ENCODE measurements around the gene ZNF746. TPM values are rescaled to one million over a fixed set of nuclear protein-coding genes. Genes with fewer than 3 reads are reported as not detected.

The ZNF746 gene
- total and polyA plus RNA-seq, 9 of the 15 experiments (the other 6 are each of a cell fraction or from before 2014, with no cell fraction given): 1.7 to 31.6 (median 13.3) TPM

GRCh38 chr7:149460493-149461277, 36.9 kb downstream of the ZNF746 start, which contains the start of gene ZNF777 (continued):
- TF ChIP-seq, protein P1, sequence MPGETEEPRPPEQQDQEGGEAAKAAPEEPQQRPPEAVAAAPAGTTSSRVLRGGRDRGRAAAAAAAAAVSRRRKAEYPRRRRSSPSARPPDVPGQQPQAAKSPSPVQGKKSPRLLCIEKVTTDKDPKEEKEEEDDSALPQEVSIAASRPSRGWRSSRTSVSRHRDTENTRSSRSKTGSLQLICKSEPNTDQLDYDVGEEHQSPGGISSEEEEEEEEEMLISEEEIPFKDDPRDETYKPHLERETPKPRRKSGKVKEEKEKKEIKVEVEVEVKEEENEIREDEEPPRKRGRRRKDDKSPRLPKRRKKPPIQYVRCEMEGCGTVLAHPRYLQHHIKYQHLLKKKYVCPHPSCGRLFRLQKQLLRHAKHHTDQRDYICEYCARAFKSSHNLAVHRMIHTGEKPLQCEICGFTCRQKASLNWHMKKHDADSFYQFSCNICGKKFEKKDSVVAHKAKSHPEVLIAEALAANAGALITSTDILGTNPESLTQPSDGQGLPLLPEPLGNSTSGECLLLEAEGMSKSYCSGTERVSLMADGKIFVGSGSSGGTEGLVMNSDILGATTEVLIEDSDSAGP (CRISPR knock-in tag; IDR thresholded peaks at IDR 0.05): peak; percentile 88
- TF ChIP-seq, protein P2, sequence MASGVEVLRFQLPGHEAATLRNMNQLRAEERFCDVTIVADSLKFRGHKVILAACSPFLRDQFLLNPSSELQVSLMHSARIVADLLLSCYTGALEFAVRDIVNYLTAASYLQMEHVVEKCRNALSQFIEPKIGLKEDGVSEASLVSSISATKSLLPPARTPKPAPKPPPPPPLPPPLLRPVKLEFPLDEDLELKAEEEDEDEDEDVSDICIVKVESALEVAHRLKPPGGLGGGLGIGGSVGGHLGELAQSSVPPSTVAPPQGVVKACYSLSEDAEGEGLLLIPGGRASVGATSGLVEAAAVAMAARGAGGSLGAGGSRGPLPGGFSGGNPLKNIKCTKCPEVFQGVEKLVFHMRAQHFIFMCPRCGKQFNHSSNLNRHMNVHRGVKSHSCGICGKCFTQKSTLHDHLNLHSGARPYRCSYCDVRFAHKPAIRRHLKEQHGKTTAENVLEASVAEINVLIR (CRISPR knock-in tag; IDR thresholded peaks at IDR 0.05): no peak
- TF ChIP-seq KLF13 (tag; IDR thresholded peaks at IDR 0.05; ENCODE audit: borderline replicate concordance, low read depth): no peak
- TF ChIP-seq ZNF395 (CRISPR knock-in tag; IDR thresholded peaks at IDR 0.05): no peak
- no peak for TF ChIP-seq THRA (IDR thresholded peaks at IDR 0.05)
- TF ChIP-seq ELK3 (CRISPR knock-in tag; IDR thresholded peaks at IDR 0.05): no peak
- TF ChIP-seq KLF10 (CRISPR knock-in tag; IDR thresholded peaks at IDR 0.05): no peak
- no peak for TF ChIP-seq ZNF696 (CRISPR knock-in tag; conservative IDR thresholded peaks at IDR 0.05)
- no peak for TF ChIP-seq PRMT5 (CRISPR knock-in tag; IDR thresholded peaks at IDR 0.05)
- no peak for TF ChIP-seq POU5F1 (IDR thresholded peaks at IDR 0.05; ENCODE audit: borderline replicate concordance, low read depth, low read length, partially characterized antibody)
- TF ChIP-seq, protein P3, sequence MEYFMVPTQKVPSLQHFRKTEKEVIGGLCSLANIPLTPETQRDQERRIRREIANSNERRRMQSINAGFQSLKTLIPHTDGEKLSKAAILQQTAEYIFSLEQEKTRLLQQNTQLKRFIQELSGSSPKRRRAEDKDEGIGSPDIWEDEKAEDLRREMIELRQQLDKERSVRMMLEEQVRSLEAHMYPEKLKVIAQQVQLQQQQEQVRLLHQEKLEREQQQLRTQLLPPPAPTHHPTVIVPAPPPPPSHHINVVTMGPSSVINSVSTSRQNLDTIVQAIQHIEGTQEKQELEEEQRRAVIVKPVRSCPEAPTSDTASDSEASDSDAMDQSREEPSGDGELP (CRISPR knock-in tag; IDR thresholded peaks at IDR 0.05; ENCODE audit: borderline replicate concordance): peak; percentile 85
- TF ChIP-seq SMARCA4 (IDR thresholded peaks at IDR 0.05): no peak
- no peak for TF ChIP-seq ZNF354B (CRISPR knock-in tag; IDR thresholded peaks at IDR 0.05)
- no peak for TF ChIP-seq PYGO2 (tag; IDR thresholded peaks at IDR 0.05)
- TF ChIP-seq KLF6 (CRISPR knock-in tag; IDR thresholded peaks at IDR 0.05; ENCODE audit: borderline replicate concordance): no peak; the same call in 1 of the 2 replicates
- no peak for TF ChIP-seq RAD51 (IDR thresholded peaks at IDR 0.05; ENCODE audit: borderline replicate concordance, low read depth)
- peak; percentile 79; the same call in 1 of the 2 replicates for TF ChIP-seq RB1 (IDR thresholded peaks at IDR 0.05; ENCODE audit: low read depth)
- no peak for TF ChIP-seq ZNF780A (CRISPR knock-in tag; IDR thresholded peaks at IDR 0.05)
- TF ChIP-seq ERF (CRISPR knock-in tag; IDR thresholded peaks at IDR 0.05): peak; percentile 64; the same call in 1 of the 2 replicates
- TF ChIP-seq MCM3 (IDR thresholded peaks at IDR 0.05): no peak
- no peak for TF ChIP-seq ZNF224 (CRISPR knock-in tag; IDR thresholded peaks at IDR 0.05)

All from K562 (cell line).